ENCODE results near the gene DISP3. TPM values are rescaled to one million over a fixed set of nuclear protein-coding genes. Genes with fewer than 3 reads are reported as not detected.

Gene DISP3
- total RNA-seq, 3 donors from 2014 or later = 0.23 to 0.57 (median 0.29) TPM

- no peak for DNase-seq
- no peaks in the 10 kb centered on the region for H3K4me1 Mint-ChIP-seq (ENCODE audit: low read depth)
- H3K27me3 Mint-ChIP-seq (ENCODE audit: low read depth) = no peaks in the 10 kb centered on the region
- no peak overlapping the region for H3K4me3 Mint-ChIP-seq
- ATAC-seq = no peak
- H3K36me3 Mint-ChIP-seq (ENCODE audit: insufficient read depth) = no peaks in the 10 kb centered on the region
- no peaks in the 10 kb centered on the region for H3K9me3 Mint-ChIP-seq
Observed at GRCh38 chr1:11529763-11530730, 51.1 kb downstream of the DISP3 start.

- H3K4me1 Mint-ChIP-seq (ENCODE audit: low read depth) = no peaks in the 10 kb centered on the region
- DNase-seq (no peak), ATAC-seq (no peak)
- H3K4me3 Mint-ChIP-seq = no peak overlapping the region
- H3K36me3 Mint-ChIP-seq (ENCODE audit: insufficient read depth) = no peaks in the 10 kb centered on the region
- no peaks in the 10 kb centered on the region for H3K27me3 Mint-ChIP-seq (ENCODE audit: low read depth)
- H3K9me3 Mint-ChIP-seq = no peaks in the 10 kb centered on the region
Observed at GRCh38 chr1:11530731-11531311, 51.9 kb downstream of the DISP3 start.

- Mint-ChIP-seq H3K36me3 (ENCODE audit: insufficient read depth) (no peaks in the 10 kb centered on the region), H3K27me3 (ENCODE audit: low read depth) (no peaks in the 10 kb centered on the region), H3K9me3 (no peaks in the 10 kb centered on the region), H3K4me3 (no peak overlapping the region), H3K4me1 (ENCODE audit: low read depth) (no peaks in the 10 kb centered on the region)
- ATAC-seq = no peak
- DNase-seq = no peak
Observed at GRCh38 chr1:11531314-11531870, 52.4 kb downstream of the DISP3 start.

- Mint-ChIP-seq H3K9me3 (no peaks in the 10 kb centered on the region), H3K27me3 (ENCODE audit: low read depth) (no peaks in the 10 kb centered on the region), H3K4me3 (no peak overlapping the region), H3K36me3 (ENCODE audit: insufficient read depth) (no peaks in the 10 kb centered on the region), H3K4me1 (ENCODE audit: low read depth) (no peaks in the 10 kb centered on the region)
- DNase-seq (no peak), ATAC-seq (no peak)
Observed at GRCh38 chr1:11531943-11532342, 53.0 kb downstream of the DISP3 start.

- H3K4me1 Mint-ChIP-seq (ENCODE audit: low read depth) = no peaks in the 10 kb centered on the region
- H3K9me3 Mint-ChIP-seq = no peaks in the 10 kb centered on the region
- no peaks in the 10 kb centered on the region for H3K27me3 Mint-ChIP-seq (ENCODE audit: low read depth)
- DNase-seq (no peak), ATAC-seq (no peak)
- H3K36me3 Mint-ChIP-seq (ENCODE audit: insufficient read depth) = no peaks in the 10 kb centered on the region
- H3K4me3 Mint-ChIP-seq = no peak overlapping the region
Observed at GRCh38 chr1:11533790-11534787, 55.1 kb downstream of the DISP3 start.

GRCh38 chr1:11534846-11535245, 55.9 kb downstream of the DISP3 start:
- Mint-ChIP-seq H3K36me3 (ENCODE audit: insufficient read depth) (no peaks in the 10 kb centered on the region), H3K4me3 (no peak overlapping the region), H3K9me3 (no peaks in the 10 kb centered on the region), H3K27me3 (ENCODE audit: low read depth) (no peaks in the 10 kb centered on the region), H3K4me1 (ENCODE audit: low read depth) (no peaks in the 10 kb centered on the region)
- DNase-seq = no peak
- no peak for ATAC-seq

GRCh38 chr1:11535316-11535715, 56.4 kb downstream of the DISP3 start:
- DNase-seq (no peak), ATAC-seq (no peak)
- Mint-ChIP-seq H3K27me3 (ENCODE audit: low read depth) (peaks cover 2% of the 10 kb centered on the region), H3K4me1 (ENCODE audit: low read depth) (no peaks in the 10 kb centered on the region), H3K9me3 (no peaks in the 10 kb centered on the region), H3K4me3 (no peak overlapping the region), H3K36me3 (ENCODE audit: insufficient read depth) (no peaks in the 10 kb centered on the region)

- ATAC-seq = no peak
- Mint-ChIP-seq H3K4me3 (no peak overlapping the region), H3K4me1 (ENCODE audit: low read depth) (no peaks in the 10 kb centered on the region)
Observed at GRCh38 chr1:11535761-11536572, 57.0 kb downstream of the DISP3 start.

GRCh38 chr1:11536573-11537379, 57.8 kb downstream of the DISP3 start:
- Mint-ChIP-seq H3K36me3 (ENCODE audit: insufficient read depth) (no peaks in the 10 kb centered on the region), H3K9me3 (no peaks in the 10 kb centered on the region), H3K27me3 (ENCODE audit: low read depth) (peaks cover 2% of the 10 kb centered on the region), H3K4me3 (no peak overlapping the region), H3K4me1 (ENCODE audit: low read depth) (no peaks in the 10 kb centered on the region)
- ATAC-seq (no peak), DNase-seq (no peak)

More at GRCh38 chr1:11535761-11536572, 57.0 kb downstream of the DISP3 start:
- H3K27me3 Mint-ChIP-seq (ENCODE audit: low read depth) = peaks cover 2% of the 10 kb centered on the region
- H3K9me3 Mint-ChIP-seq = no peaks in the 10 kb centered on the region
- no peak for DNase-seq
- H3K36me3 Mint-ChIP-seq (ENCODE audit: insufficient read depth) = no peaks in the 10 kb centered on the region

- H3K4me3 Mint-ChIP-seq = no peak overlapping the region
- DNase-seq (no peak), ATAC-seq (no peak)
- no peaks in the 10 kb centered on the region for H3K36me3 Mint-ChIP-seq (ENCODE audit: insufficient read depth)
- H3K9me3 Mint-ChIP-seq = no peaks in the 10 kb centered on the region
- peaks cover 4% of the 10 kb centered on the region for H3K27me3 Mint-ChIP-seq (ENCODE audit: low read depth)
- no peaks in the 10 kb centered on the region for H3K4me1 Mint-ChIP-seq (ENCODE audit: low read depth)
Observed at GRCh38 chr1:11537380-11537764, 58.4 kb downstream of the DISP3 start.

- no peaks in the 10 kb centered on the region for H3K36me3 Mint-ChIP-seq (ENCODE audit: insufficient read depth)
- H3K4me1 Mint-ChIP-seq (ENCODE audit: low read depth) = no peaks in the 10 kb centered on the region
- H3K4me3 Mint-ChIP-seq = no peak overlapping the region
- H3K9me3 Mint-ChIP-seq = no peaks in the 10 kb centered on the region
- ATAC-seq = no peak
- no peak for DNase-seq
- H3K27me3 Mint-ChIP-seq (ENCODE audit: low read depth) = peaks cover 6% of the 10 kb centered on the region
Observed at GRCh38 chr1:11537854-11538591, 59.1 kb downstream of the DISP3 start.

GRCh38 chr1:11538886-11539285, 59.9 kb downstream of the DISP3 start:
- no peak for ATAC-seq
- no peaks in the 10 kb centered on the region for H3K4me1 Mint-ChIP-seq (ENCODE audit: low read depth)
- H3K9me3 Mint-ChIP-seq = no peaks in the 10 kb centered on the region
- DNase-seq = no peak
- peaks cover 6% of the 10 kb centered on the region for H3K27me3 Mint-ChIP-seq (ENCODE audit: low read depth)
- no peaks in the 10 kb centered on the region for H3K36me3 Mint-ChIP-seq (ENCODE audit: insufficient read depth)
- no peak overlapping the region for H3K4me3 Mint-ChIP-seq
